ENCODE results near the gene KRTAP4-1. TPM values are rescaled to one million over a fixed set of nuclear protein-coding genes. Genes with fewer than 3 reads are reported as not detected.
"Not testable (repeated sequence)": the region's sequence is repeated elsewhere in the genome, so short reads cannot be mapped to it uniquely, and the experiment has no call there.

The KRTAP4-1 gene
- total RNA-seq, 1 donor from 2014 or later = not detected

DNA sequence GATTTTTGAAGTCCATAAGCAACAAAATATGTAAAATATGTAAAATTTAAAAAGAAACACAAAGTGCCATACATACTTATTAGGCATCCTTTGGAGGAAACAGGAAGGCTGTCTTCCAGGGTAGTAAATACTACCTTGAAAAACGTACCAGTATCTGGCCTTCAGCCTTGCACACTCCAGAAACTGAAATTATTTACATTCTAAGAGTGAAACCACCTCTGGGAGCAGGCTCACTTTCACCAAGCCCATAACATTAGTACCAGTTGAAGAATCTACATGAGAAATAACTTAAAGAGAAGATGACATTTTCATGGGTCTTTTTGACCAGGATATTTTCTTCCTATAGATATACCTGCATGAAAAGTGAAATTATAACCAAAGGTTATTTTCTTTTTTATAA lies 11.4 kb upstream of the KRTAP4-1 start:
- Mint-ChIP-seq H3K4me1 (no peaks in the 10 kb centered on the region), H3K9me3 (peaks cover 6% of the 10 kb centered on the region), H3K36me3 (no peaks in the 10 kb centered on the region), H3K27me3 (ENCODE audit: insufficient read depth, low read depth) (peaks cover 6% of the 10 kb centered on the region), H3K4me3 (no peak overlapping the region), H3K27ac (no peak overlapping the region)
- H3K27me3 ChIP-seq = no peaks in the 10 kb centered on the region
- no peaks in the 10 kb centered on the region for H3K79me2 ChIP-seq (ENCODE audit: low read depth)
- no peak overlapping the region for H2AFZ ChIP-seq (replicated peaks)
- no peak overlapping the region for H3K4me3 ChIP-seq
- no peak overlapping the region for H3K4me2 ChIP-seq
- no peaks in the 10 kb centered on the region for H3F3A ChIP-seq (ENCODE audit: low read depth)
- no peaks in the 10 kb centered on the region for H3K36me3 ChIP-seq
- no peaks in the 10 kb centered on the region for H3K9me3 ChIP-seq (ENCODE audit: low read depth)
- H3K27ac ChIP-seq = no peak overlapping the region
- H4K20me1 ChIP-seq (ENCODE audit: low read depth) = no peaks in the 10 kb centered on the region
- H3K9ac ChIP-seq = no peak overlapping the region
- TF ChIP-seq EZH2phosphoT487 (IDR thresholded peaks at IDR 0.05) = no peak
- TF ChIP-seq, protein P1, sequence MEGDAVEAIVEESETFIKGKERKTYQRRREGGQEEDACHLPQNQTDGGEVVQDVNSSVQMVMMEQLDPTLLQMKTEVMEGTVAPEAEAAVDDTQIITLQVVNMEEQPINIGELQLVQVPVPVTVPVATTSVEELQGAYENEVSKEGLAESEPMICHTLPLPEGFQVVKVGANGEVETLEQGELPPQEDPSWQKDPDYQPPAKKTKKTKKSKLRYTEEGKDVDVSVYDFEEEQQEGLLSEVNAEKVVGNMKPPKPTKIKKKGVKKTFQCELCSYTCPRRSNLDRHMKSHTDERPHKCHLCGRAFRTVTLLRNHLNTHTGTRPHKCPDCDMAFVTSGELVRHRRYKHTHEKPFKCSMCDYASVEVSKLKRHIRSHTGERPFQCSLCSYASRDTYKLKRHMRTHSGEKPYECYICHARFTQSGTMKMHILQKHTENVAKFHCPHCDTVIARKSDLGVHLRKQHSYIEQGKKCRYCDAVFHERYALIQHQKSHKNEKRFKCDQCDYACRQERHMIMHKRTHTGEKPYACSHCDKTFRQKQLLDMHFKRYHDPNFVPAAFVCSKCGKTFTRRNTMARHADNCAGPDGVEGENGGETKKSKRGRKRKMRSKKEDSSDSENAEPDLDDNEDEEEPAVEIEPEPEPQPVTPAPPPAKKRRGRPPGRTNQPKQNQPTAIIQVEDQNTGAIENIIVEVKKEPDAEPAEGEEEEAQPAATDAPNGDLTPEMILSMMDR (IDR thresholded peaks at IDR 0.05) = no peak
- TF ChIP-seq EZH2 (IDR thresholded peaks at IDR 0.05) = no peak
- no peak for DNase-seq (ENCODE audit: low spot score)
- H3K4me1 ChIP-seq = no peaks in the 10 kb centered on the region

GRCh38 chr17:41190328-41190727 lies 5.6 kb upstream of the KRTAP4-1 start:
- H3F3A ChIP-seq (ENCODE audit: low read depth) = no peaks in the 10 kb centered on the region
- H3K27ac ChIP-seq = no peak overlapping the region
- H4K20me1 ChIP-seq (ENCODE audit: low read depth) = no peaks in the 10 kb centered on the region
- no peak overlapping the region for H3K4me3 Mint-ChIP-seq
- no peak overlapping the region for H3K4me3 ChIP-seq
- H2AFZ ChIP-seq (replicated peaks) = no peak overlapping the region
- H3K9me3 ChIP-seq (ENCODE audit: low read depth) = no peaks in the 10 kb centered on the region
- H3K9me3 Mint-ChIP-seq = peaks cover 3% of the 10 kb centered on the region
- no peak overlapping the region for H3K27ac Mint-ChIP-seq
- no peaks in the 10 kb centered on the region for H3K36me3 ChIP-seq
- no peaks in the 10 kb centered on the region for H3K4me1 Mint-ChIP-seq
- no peak for TF ChIP-seq EZH2 (IDR thresholded peaks at IDR 0.05)
- TF ChIP-seq, protein P1 (IDR thresholded peaks at IDR 0.05) = no peak
- no peak for TF ChIP-seq EZH2phosphoT487 (IDR thresholded peaks at IDR 0.05)
- no peaks in the 10 kb centered on the region for H3K36me3 Mint-ChIP-seq
- no peaks in the 10 kb centered on the region for H3K79me2 ChIP-seq (ENCODE audit: low read depth)
- H3K27me3 ChIP-seq = no peaks in the 10 kb centered on the region
- DNase-seq (ENCODE audit: low spot score) = no peak
- H3K27me3 Mint-ChIP-seq (ENCODE audit: insufficient read depth, low read depth) = no peaks in the 10 kb centered on the region
- no peak overlapping the region for H3K9ac ChIP-seq
- no peak overlapping the region for H3K4me2 ChIP-seq
- H3K4me1 ChIP-seq = no peaks in the 10 kb centered on the region

GRCh38 chr17:41189837-41190318 lies 5.2 kb upstream of the KRTAP4-1 start, which contains the start of gene KRTAP9-1:
TSS of gene KRTAP9-1 (plus strand) at chr17:41189887. CDS start at chr17:41189887, 0 bp downstream.
- not testable (repeated sequence) for H3F3A ChIP-seq (ENCODE audit: low read depth); H3K79me2 ChIP-seq (ENCODE audit: low read depth); H3K9ac ChIP-seq; H3K9me3 ChIP-seq (ENCODE audit: low read depth); H4K20me1 ChIP-seq (ENCODE audit: low read depth); H3K36me3 ChIP-seq; H3K27me3 ChIP-seq; H3K4me3 ChIP-seq; H3K9me3 Mint-ChIP-seq; H3K4me1 ChIP-seq; H3K4me1 Mint-ChIP-seq; DNase-seq (ENCODE audit: low spot score); H2AFZ ChIP-seq (replicated peaks); H3K4me3 Mint-ChIP-seq; H3K27ac ChIP-seq; H3K27me3 Mint-ChIP-seq (ENCODE audit: insufficient read depth, low read depth); H3K27ac Mint-ChIP-seq; H3K4me2 ChIP-seq; H3K36me3 Mint-ChIP-seq

DNA sequence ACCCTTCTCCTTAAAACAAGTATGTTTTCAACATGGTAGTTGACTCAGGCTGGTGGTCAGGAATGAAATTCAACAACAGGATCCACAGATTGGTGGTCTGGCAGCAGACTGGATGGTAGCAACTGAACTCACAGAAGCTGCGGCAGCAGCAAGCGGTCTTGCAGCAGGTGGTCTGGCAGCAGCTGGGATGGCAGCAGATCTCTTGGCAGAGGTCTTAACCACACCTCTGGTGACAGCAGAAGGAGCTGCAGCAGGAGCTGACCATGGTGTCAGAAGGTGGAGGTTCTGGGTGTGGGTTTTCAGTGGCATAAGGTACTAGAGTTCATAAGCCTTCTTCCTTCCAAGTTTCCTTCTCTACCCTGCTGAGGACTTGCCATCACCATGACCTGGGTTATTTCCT lies 2.2 kb upstream of the KRTAP4-1 start:
- peaks cover 2% of the 10 kb centered on the region for H3K4me1 Mint-ChIP-seq
- H3K9me3 Mint-ChIP-seq = no peaks in the 10 kb centered on the region
- Histone ChIP-seq H3K79me2 (ENCODE audit: low read depth) (no peaks in the 10 kb centered on the region), H3F3A (ENCODE audit: low read depth) (no peaks in the 10 kb centered on the region), H3K27me3 (no peaks in the 10 kb centered on the region), H3K4me2 (no peak overlapping the region), H3K27ac (no peak overlapping the region), H3K9me3 (ENCODE audit: low read depth) (no peaks in the 10 kb centered on the region), H3K36me3 (no peaks in the 10 kb centered on the region), H3K4me1 (no peaks in the 10 kb centered on the region), H3K4me3 (no peak overlapping the region), H3K9ac (no peak overlapping the region), H2AFZ (replicated peaks) (no peak overlapping the region), H4K20me1 (ENCODE audit: low read depth) (no peaks in the 10 kb centered on the region)
- H3K4me3 Mint-ChIP-seq = no peak overlapping the region
- H3K27me3 Mint-ChIP-seq (ENCODE audit: insufficient read depth, low read depth) = no peaks in the 10 kb centered on the region
- TF ChIP-seq, protein P1 (IDR thresholded peaks at IDR 0.05) = no peak
- TF ChIP-seq EZH2phosphoT487 (IDR thresholded peaks at IDR 0.05) = no peak
- no peak for TF ChIP-seq EZH2 (IDR thresholded peaks at IDR 0.05)
- no peak for DNase-seq (ENCODE audit: low spot score)
- no peaks in the 10 kb centered on the region for H3K36me3 Mint-ChIP-seq
- H3K27ac Mint-ChIP-seq = no peak overlapping the region

Data from neural progenitor cell (in vitro differentiated cells).